Measurements from ENCODE around the gene DOCK11.

The DOCK11 gene

GRCh38 chrX:118530219-118530911, 34.8 kb downstream of the DOCK11 start:
- no peak for DNase-seq (ENCODE audit: low read depth)

- no peak for DNase-seq (ENCODE audit: low read depth)
Measured at GRCh38 chrX:118534716-118535493, 39.3 kb downstream of the DOCK11 start.

- no peak for DNase-seq (ENCODE audit: low read depth)
Measured at GRCh38 chrX:118536204-118536603, 40.6 kb downstream of the DOCK11 start.

GRCh38 chrX:118536687-118537461, 41.3 kb downstream of the DOCK11 start:
- peak; percentile 21 for DNase-seq (ENCODE audit: low read depth)

GRCh38 chrX:118538386-118538785, 42.8 kb downstream of the DOCK11 start:
- no peak for DNase-seq (ENCODE audit: low read depth)

- DNase-seq (ENCODE audit: low read depth), result no peak
Measured at GRCh38 chrX:118540342-118540741, 44.7 kb downstream of the DOCK11 start.

GRCh38 chrX:118541482-118541881, 45.9 kb downstream of the DOCK11 start:
- DNase-seq (ENCODE audit: low read depth), result no peak

- DNase-seq (ENCODE audit: low read depth), result no peak
Measured at GRCh38 chrX:118545510-118545909, 49.9 kb downstream of the DOCK11 start.

GRCh38 chrX:118548841-118549240, 53.2 kb downstream of the DOCK11 start:
- no peak for DNase-seq (ENCODE audit: low read depth)

GRCh38 chrX:118550792-118551191, 55.2 kb downstream of the DOCK11 start:
- DNase-seq (ENCODE audit: low read depth), result no peak

GRCh38 chrX:118551426-118551825, 55.8 kb downstream of the DOCK11 start:
- no peak for DNase-seq (ENCODE audit: low read depth)

- DNase-seq (ENCODE audit: low read depth), result no peak
Measured at GRCh38 chrX:118552121-118552900, 56.7 kb downstream of the DOCK11 start.

- DNase-seq (ENCODE audit: low read depth), result no peak
Measured at GRCh38 chrX:118553042-118553710, 57.6 kb downstream of the DOCK11 start.

GRCh38 chrX:118554511-118554910, 58.9 kb downstream of the DOCK11 start:
- no peak for DNase-seq (ENCODE audit: low read depth)

GRCh38 chrX:118558926-118559325, 63.3 kb downstream of the DOCK11 start:
- DNase-seq (ENCODE audit: low read depth), result no peak

GRCh38 chrX:118560489-118560888, 64.9 kb downstream of the DOCK11 start:
- no peak for DNase-seq (ENCODE audit: low read depth)

GRCh38 chrX:118562582-118563164, 67.1 kb downstream of the DOCK11 start:
- no peak for DNase-seq (ENCODE audit: low read depth)

- DNase-seq (ENCODE audit: low read depth), result no peak
Measured at GRCh38 chrX:118564498-118564897, 68.9 kb downstream of the DOCK11 start.

- no peak for DNase-seq (ENCODE audit: low read depth)
Measured at GRCh38 chrX:118565853-118566252, 70.2 kb downstream of the DOCK11 start.

- DNase-seq (ENCODE audit: low read depth), result no peak
Measured at GRCh38 chrX:118566359-118566758, 70.7 kb downstream of the DOCK11 start.

- no peak for DNase-seq (ENCODE audit: low read depth)
Measured at GRCh38 chrX:118569676-118570075, 74.1 kb downstream of the DOCK11 start.

Measured in T follicular helper cell (primary cell).